ENCODE data around the gene LCN15. TPM values are rescaled to one million over a fixed set of nuclear protein-coding genes. Genes with fewer than 3 reads are reported as not detected.

The LCN15 gene
- polyA plus RNA-seq, 1 donor (not counting 4 experiments of a cell fraction or from before 2014, with no cell fraction given): not detected

GRCh38 chr9:136747161-136748060, 16.9 kb downstream of the LCN15 start:
- no peaks in the 10 kb centered on the region for H3K9me1 ChIP-seq (ENCODE audit: control insufficient read depth, extremely low read depth, insufficient read depth, low read length)
- no peaks in the 10 kb centered on the region for H3K36me3 ChIP-seq (ENCODE audit: control insufficient read depth in 2 of 2, extremely low read depth in 1 of 2, insufficient read depth in 2 of 2, low read length in 2 of 2)
- FAIRE-seq (no peak), DNase-seq (ENCODE audit: low read depth, low spot score) (no peak)
- H3K9ac ChIP-seq (ENCODE audit: control insufficient read depth, extremely low read depth, insufficient read depth, low read length): no peak overlapping the region
- H3K4me2 ChIP-seq (ENCODE audit: control insufficient read depth, extremely low read depth, insufficient read depth, low read depth, low read length): no peak overlapping the region
- peaks cover 2% of the 10 kb centered on the region for H3K9me3 ChIP-seq (ENCODE audit: control insufficient read depth, low read depth, low read length)
- no peak overlapping the region for H3K4me3 ChIP-seq (ENCODE audit: control insufficient read depth in 2 of 3, extremely low read depth in 1 of 3, insufficient read depth in 2 of 3, low read depth in 1 of 3, low read length in 3 of 3)
- TF ChIP-seq CTCF (optimal IDR thresholded peaks at IDR 0.05 in 1 of 3, IDR thresholded peaks at IDR 0.05 in 1 of 3, conservative IDR thresholded peaks at IDR 0.05 in 1 of 3; ENCODE audit: extremely low read depth in 1 of 3, insufficient read depth in 2 of 3, low read length in 3 of 3) (no peak), EZH2 (IDR thresholded peaks at IDR 0.05; ENCODE audit: low read length) (no peak)
- no peak overlapping the region for H3K27ac ChIP-seq (ENCODE audit: control insufficient read depth, insufficient read depth, low read length)
- H3K79me2 ChIP-seq (ENCODE audit: control insufficient read depth, insufficient read depth, low read length): no peaks in the 10 kb centered on the region
- dilution Hi-C loops (cut with MboI; ENCODE audit: extremely low pct_ligation_motif_present, low sequenced_read_pairs): no loop called here
- no peak overlapping the region for H2AFZ ChIP-seq (ENCODE audit: control insufficient read depth, low read length)
- peaks cover 27% of the 10 kb centered on the region for H3K27me3 ChIP-seq (ENCODE audit: control insufficient read depth, extremely low read depth, insufficient read depth, low read length)
- no peaks in the 10 kb centered on the region for H3K4me1 ChIP-seq (ENCODE audit: control insufficient read depth, extremely low read depth, insufficient read depth, low read length)
- H4K20me1 ChIP-seq (ENCODE audit: control insufficient read depth, extremely low read depth, insufficient read depth, low read length): no peaks in the 10 kb centered on the region

GRCh38 chr9:136746621-136747020, 17.7 kb downstream of the LCN15 start:
- TF ChIP-seq CTCF (optimal IDR thresholded peaks at IDR 0.05 in 1 of 3, IDR thresholded peaks at IDR 0.05 in 1 of 3, conservative IDR thresholded peaks at IDR 0.05 in 1 of 3; ENCODE audit: extremely low read depth in 1 of 3, insufficient read depth in 2 of 3, low read length in 3 of 3): no peak
- TF ChIP-seq EZH2 (IDR thresholded peaks at IDR 0.05; ENCODE audit: low read length): no peak
- FAIRE-seq (no peak), DNase-seq (ENCODE audit: low read depth, low spot score) (no peak)
- Histone ChIP-seq H3K4me1 (ENCODE audit: control insufficient read depth, extremely low read depth, insufficient read depth, low read length) (no peaks in the 10 kb centered on the region), H3K9me1 (ENCODE audit: control insufficient read depth, extremely low read depth, insufficient read depth, low read length) (no peaks in the 10 kb centered on the region), H4K20me1 (ENCODE audit: control insufficient read depth, extremely low read depth, insufficient read depth, low read length) (no peaks in the 10 kb centered on the region), H3K4me2 (ENCODE audit: control insufficient read depth, extremely low read depth, insufficient read depth, low read depth, low read length) (no peak overlapping the region), H2AFZ (ENCODE audit: control insufficient read depth, low read length) (no peak overlapping the region), H3K9ac (ENCODE audit: control insufficient read depth, extremely low read depth, insufficient read depth, low read length) (no peak overlapping the region), H3K27ac (ENCODE audit: control insufficient read depth, insufficient read depth, low read length) (no peak overlapping the region), H3K27me3 (ENCODE audit: control insufficient read depth, extremely low read depth, insufficient read depth, low read length) (peaks cover 35% of the 10 kb centered on the region), H3K79me2 (ENCODE audit: control insufficient read depth, insufficient read depth, low read length) (no peaks in the 10 kb centered on the region), H3K4me3 (ENCODE audit: control insufficient read depth in 2 of 3, extremely low read depth in 1 of 3, insufficient read depth in 2 of 3, low read depth in 1 of 3, low read length in 3 of 3) (no peak overlapping the region), H3K9me3 (ENCODE audit: control insufficient read depth, low read depth, low read length) (no peaks in the 10 kb centered on the region), H3K36me3 (ENCODE audit: control insufficient read depth in 2 of 2, extremely low read depth in 1 of 2, insufficient read depth in 2 of 2, low read length in 2 of 2) (no peaks in the 10 kb centered on the region)
- dilution Hi-C loops (cut with MboI; ENCODE audit: extremely low pct_ligation_motif_present, low sequenced_read_pairs): no loop called here

Measured in keratinocyte (primary cell).